RKO (cell line): Measurements from ENCODE around the gene DAPK1.

Experiments used
- DNase-seq: peaks from one replicate; pipeline ENCODE4 v3.0.0-alpha.2; 2016; ENCODE audit warnings: low spot score

The DAPK1 gene

DNA sequence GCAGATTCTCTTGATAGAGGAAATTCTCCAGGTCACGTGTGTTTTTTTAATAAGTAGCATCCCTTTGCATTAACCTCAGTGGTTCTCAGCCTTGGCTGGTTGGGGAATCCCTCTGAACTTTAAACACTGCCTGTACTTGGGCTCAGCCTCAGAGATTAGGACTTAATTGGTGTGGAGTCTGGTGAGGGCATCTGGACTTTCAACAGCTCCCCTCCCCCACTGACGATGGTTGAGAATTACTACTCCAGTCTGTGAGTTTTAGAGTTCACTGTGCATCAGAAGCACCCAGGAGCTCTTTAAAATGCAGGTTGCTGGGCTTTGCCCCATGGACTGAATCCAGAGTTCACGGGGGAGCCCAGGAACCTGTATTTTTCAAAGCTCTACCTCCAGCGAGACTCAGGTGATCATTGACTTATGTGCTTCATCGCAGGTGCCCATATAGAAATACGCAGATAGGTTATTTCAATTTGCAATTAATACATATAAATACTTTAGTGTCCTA, 71.4 kb downstream of the DAPK1 start:
- no peak for DNase-seq

DNA sequence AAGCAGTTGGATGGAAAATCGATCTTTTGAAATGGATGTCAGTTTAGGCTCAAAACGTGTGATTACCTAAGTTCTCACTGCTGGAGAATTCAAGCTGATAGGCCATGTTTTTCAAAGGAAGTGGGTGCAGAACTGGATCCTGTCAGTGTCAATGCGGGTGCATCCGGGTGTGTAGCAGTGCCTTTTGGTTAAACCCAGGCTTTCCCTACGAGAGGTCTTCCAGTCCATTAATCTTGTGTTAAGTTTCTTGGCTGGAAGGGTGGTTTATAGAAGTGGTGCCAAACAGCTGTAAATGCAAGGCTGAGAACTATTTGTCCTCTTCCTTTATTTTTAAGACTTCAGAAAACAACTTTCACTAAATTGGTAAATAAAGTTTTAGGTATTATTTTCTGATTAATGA, 71.9 kb downstream of the DAPK1 start:
- no peak for DNase-seq

DNA sequence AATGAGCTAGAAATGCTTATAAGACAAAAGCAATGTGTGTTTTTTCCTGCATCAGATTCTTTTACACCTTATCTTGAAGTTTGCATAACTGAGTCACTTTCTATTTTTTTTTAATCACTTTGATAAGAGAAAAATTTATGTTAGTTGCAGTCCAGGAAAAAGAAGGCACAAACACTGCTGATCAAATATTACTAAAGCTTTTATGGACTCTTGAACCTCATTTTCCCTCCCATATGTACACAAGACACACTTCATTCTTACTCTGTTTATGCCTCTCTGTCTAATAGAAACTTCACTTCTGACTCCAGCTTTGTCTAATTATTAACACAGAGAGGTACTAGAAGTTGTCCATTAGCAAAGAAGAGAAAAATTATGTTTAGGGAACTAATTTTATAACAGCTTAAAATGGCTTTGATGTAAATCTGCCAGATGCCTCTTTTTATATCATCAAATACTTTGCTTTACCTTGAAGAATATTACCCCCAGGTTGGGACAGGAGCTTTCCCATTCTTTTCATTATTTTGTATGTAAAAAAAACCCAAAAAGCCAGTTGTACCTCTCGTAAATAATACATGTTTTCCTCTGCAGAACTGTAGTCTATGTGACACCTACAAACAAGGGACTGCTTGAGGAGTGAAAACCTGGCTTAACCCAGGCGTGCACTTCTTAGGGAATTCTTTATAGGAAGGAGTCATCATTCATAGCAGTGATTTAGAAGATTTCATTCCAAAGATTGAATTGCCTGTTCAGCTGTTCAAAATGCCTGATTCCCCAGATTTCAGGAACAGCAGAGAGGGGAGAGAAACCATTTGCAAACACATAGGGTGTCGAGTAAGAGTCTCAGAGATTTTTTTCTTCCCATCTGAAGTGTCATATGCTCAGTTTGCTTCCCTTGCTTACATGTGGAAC, 72.6 kb downstream of the DAPK1 start:
- no peak for DNase-seq

DNA sequence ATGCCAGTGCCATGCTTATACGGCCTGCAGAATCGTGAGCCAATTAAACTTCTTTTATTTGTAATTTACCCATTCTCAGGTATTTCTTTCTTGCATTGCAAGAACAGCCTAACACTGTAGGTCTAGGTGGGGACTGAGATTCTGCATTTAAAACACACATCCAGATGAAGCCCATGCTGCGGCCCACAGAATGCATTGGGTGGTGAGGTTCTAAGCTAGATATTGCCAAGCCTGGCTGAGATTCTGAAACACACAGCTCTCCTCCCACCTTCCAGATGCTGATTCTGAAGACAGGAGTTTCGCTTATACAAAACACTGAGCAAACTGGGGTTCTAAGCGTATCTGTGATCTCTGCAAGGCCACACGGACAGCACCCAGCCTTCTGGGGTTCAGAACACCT, 75.1 kb downstream of the DAPK1 start:
- DNase-seq, result no peak

DNA sequence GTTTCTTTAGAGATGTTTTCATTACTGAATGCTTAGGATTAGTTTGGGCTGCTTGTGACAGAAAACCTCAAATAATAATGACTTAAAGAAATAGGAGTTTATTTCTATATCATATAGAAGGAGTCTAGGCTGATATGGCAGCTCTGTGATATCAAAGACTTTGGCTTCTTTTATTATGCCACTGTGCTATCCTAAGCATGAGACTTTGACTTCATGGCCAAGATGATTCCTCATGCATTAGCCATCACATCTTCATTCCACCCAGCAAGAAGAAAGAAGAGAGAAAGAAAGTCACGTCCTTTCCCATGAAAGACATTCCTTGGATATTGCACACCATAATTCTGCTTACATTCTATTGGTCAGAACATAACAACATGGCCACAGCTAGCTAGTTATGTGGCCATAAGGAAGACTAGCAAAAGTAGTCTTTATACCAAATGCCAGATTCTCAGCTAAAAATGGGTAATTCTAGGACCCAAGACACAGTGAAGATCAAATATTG, 76.2 kb downstream of the DAPK1 start:
- DNase-seq, result no peak

DNA sequence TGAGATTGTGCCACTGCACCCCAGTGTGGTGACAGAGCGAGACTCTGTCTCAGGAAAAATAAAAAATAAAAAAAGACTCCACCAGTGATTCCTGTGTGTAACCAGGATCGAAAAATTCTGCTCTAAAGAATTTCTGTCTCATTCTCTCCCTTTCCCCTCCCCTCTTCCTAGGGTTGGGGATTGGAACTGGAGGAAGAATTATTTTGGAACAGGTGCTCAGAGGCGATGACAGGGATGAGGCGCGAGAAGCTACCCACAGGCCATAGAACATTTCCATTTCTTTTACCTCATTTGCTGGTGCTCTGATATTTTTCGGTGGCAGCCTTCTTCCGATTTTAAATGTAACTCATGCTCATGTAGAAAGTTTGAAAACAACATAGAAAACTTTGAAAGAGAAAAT, 80.1 kb downstream of the DAPK1 start:
- DNase-seq, result no peak

DNA sequence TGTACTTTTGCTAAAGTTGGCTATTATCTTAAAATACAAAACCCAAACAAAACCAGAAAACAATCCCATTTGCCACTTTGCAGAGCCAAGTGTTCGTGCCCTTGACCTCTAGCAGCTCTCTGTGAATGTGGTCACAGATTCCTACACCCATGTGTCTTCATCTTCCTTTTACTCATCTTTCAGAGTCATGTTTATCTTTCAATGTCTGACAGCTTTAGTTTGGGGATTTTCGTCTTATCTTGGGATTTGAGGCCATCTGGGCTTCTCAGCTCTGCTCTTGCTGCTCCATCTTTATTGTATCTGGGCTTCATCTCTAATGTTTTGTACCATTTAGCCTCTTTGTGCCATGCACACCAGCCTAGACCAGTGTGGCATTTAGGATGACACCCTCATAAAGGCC, 81.0 kb downstream of the DAPK1 start:
- DNase-seq, result no peak

DNA sequence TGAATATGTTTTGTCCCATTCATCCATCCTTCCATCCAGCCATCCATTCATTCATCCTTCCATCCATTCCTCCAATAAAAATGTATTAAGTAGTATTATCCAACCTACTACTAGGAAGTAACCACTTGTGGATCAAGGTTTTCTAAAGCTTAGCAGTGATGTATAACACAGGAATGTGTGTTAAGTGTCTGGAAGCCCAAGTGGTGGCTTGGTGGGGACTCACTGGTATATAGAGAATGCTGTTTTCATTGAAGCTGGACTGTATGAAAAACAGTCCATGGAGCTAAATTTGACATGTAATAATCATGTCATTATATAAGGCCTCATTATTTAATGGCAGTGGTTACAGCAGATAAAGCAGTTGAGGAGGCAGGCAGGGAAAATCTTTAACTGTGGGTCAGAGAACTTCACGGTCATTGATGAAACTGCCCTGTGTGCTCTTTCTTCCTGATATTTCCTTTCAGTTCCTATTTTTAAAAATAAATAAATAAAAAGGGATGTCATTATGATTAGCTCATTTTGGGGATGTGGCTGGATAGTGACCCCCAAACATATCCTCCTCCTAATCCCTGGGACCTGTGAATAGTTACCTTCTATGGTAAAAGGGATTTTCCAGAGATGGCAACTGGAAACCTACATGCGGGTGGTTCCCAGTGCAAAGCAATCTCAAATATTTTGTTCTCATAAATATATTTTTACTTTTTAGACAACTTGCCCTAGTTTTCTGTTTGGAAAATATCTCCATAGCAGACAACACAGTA, 82.3 kb downstream of the DAPK1 start:
- no peak for DNase-seq

DNA sequence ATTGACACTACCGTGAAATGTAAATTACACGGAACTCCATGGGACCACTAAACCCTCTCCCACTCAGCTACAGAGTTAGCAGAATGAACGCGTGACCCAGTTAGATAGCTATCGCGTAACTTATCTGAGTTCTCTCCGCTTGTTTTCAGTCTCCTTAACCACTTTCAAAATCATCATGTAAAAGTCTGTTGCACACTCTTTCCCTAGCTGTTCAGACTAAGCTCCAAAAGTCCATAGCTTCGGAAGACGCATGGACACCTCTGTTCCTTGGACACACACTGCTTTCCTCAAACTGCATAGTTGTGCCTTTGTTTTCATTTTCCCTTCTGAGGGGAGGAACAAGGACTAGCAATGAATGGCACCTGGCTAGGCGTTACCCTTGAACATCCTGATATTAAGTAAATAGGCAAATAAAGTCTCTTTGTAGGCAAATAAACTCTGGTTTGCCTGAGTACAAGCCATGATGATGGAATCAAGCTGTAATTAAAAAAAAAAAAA, 83.3 kb downstream of the DAPK1 start:
- no peak for DNase-seq

DNA sequence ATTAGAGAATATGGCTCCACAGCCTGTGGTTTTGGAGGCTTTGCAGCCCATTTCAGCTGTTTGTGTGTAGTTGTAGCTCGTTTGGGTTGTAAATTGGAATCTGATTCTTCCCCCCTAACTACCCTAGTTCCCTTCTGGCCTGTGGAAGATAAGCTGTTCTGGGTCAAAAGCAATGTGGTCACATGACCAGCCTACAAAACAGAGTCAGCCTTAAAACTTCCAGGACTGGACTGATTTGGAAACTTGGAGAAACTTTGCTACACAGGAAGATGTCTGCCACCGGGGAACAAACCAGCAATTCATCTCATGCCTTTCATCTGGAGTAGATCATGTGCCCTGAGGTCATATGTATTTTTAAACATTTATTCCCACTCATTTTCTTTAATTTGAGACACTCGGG, 83.8 kb downstream of the DAPK1 start:
- DNase-seq, result no peak

DNA sequence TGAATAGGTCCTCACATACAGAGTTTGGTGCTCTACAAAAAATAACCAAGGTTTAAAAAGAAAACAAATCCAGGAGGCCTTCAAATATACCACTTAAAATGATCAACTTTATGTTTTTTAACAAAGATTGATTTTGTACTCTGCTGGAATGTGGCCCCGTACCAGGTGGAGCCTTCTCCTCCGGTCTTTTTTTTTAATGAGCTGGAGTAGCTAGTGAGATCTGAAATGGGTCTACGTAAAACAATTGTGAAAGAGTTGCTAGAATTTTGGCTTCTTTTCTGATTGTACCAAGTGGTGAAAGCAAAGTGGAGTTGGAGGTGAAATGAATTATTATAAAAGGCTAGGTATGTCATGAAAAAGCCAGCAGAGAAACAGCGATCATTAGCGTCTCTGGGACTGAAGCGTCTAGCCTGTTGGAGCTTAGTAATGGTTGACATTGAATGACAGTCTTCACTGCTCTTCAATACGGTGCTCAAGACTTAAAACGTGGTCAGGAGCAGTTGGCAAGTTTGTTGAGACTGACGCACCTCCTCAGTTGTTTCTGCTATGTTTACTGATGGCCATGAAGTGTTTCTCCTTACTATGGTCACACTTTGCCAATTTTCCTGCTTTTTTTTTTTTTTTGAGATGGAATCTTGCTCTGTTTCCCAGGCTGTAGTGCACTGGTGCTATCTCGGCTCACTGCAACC, 84.4 kb downstream of the DAPK1 start:
- DNase-seq, result no peak

DNA sequence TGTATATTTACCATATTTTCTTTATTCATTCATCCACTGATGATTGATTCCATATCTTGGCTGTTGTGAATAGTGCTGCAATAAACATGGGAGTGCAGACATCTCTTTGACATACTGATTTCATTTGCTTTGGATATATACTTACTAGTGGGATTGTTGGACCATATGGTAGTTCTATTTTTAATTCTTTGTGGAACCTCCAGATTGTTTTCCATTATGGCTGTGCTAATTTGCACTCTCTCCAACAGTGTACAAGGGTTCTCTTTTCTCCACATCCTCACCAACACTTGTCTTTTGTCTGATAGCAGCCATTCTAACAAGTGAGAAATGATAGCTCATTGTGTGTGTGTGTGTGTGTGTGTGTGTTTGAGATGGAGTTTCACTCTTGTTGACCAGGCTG, 86.7 kb downstream of the DAPK1 start:
- DNase-seq, result no peak

DNA sequence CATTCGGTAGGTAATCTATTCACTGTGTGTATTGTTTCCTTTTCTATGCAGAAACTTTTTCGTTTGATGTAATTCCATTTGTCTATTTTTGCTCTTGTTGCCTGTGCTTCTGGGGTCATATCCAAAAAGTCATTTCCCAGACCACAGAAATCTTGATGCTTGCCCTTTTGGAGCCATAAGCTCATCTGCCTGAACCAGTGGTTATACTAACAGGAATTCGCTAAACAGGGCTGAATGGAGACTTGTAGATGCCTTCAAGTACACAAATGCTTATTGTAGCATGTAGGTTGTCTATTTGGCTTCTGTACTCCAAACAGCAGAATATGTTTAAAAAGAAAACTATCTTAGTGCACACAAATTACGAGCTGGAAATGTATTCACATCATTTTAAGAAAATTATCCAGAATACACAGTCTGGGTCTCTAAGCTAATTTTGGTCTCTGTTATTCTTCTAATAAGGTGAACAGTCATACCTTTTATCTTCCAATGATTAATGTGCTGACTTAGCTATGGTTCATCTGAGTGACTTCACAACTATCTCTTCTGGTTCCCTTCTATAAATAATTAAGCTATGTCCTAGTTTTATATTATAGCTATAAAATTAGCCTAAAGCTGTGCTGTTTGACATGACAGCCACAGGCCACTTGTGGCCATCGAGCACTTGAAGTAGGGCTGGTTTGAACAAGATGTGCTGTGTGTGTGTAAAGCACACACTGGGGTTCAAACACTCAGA, 87.6 kb downstream of the DAPK1 start:
- no peak for DNase-seq

DNA sequence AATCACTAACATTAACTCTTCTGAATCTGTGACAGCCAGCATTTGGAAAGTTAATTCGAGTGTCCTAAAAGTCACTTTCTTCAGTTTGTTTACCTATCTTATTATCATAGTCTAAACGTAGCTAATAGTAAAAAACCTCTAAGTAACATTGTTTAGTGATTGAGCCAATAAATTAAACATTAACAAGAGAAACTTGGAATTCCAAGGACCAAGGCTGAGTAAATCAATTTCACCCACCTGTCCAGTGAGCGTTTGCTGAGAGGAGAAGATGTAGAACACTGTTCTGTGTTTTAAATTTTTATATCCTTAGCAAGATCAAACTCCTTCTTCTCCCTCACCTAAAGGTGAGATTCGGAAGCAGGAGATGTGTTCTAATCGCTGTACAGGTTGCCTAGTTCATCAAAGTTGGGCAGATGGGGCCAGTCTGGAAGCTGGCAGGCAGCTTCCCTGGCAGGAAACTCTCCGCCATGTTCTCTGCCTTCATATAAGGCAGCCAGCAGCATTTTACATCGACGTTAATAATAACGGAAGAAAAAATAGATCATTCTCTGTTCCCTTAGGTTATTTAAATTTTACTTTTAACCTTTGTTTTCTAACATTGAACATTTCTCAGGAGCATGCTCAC, 89.2 kb downstream of the DAPK1 start:
- no peak for DNase-seq

DNA sequence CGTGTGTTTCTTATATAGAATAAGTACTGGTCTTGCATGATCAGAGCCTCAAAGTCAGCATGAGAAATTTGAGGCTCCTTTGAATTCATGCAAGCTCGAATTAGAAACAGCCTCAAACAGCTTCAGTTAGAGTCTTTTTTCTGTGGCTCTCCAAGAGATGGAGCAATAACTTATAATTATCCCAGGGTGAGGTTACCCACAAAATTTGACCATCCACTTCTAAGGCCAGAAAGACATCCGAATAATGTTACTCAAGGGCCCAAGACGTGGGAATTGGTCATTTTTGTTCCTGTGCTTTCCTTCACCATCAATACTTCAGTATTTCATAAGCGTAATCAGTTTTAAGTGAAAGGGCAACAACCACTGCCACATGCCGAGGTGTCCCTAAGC, 89.7 kb downstream of the DAPK1 start:
- no peak for DNase-seq

DNA sequence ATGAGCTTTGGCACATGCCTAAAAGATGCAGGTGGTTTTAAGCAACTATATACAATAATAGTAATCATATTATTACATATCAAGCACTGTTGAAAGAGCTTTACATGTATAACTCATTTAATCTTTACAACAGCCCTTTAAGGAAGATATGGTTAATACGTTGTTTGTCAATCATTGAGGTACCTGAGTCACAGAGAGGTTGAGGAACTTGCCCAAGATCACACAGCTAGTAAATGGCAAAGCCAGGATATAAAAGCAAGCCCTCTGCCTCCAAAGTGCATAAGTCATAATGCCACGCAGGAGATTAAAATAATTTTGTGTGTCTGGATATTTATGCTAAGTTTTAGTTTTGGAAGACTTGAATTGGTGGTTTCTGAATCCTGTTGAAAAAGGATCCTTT, 90.2 kb downstream of the DAPK1 start:
- no peak for DNase-seq

DNA sequence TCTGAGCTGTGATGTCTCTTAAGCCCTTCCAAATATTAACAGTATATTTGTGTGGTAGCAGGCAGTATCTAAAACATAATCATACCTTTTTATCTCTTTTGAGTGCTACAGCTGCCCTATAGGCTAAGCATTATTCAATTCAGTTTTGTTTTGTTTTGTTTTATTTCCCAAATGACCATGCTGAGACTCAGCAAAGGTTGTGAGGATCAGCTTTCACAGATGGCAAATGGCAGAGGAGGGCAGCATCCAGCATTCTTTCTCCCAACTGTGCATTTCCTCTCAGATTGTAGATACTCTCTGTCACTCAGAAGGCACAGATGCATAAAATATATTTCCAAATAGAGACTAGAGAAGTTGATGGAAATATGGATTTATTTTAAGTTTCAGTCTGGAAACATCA, 90.7 kb downstream of the DAPK1 start:
- DNase-seq, result no peak

DNA sequence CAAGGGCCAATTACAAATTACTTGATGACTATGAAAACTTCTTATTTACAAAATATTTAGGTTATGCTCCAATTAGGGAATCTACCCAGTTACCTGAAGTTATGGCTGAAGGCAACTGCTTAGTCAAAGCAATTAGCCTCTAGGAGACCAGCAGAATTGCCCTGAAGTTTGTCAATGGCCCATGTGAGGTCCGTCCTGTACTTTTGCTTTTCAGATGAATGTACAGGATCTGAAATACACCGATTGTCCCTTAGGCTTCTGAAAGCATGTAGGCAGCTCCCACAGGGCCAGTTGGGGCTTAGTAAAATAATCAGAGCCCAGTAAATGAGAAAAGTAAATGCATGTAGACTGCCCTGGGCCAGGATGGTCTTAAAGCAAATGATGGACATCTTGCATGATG, 93.3 kb downstream of the DAPK1 start:
- DNase-seq, result no peak

DNA sequence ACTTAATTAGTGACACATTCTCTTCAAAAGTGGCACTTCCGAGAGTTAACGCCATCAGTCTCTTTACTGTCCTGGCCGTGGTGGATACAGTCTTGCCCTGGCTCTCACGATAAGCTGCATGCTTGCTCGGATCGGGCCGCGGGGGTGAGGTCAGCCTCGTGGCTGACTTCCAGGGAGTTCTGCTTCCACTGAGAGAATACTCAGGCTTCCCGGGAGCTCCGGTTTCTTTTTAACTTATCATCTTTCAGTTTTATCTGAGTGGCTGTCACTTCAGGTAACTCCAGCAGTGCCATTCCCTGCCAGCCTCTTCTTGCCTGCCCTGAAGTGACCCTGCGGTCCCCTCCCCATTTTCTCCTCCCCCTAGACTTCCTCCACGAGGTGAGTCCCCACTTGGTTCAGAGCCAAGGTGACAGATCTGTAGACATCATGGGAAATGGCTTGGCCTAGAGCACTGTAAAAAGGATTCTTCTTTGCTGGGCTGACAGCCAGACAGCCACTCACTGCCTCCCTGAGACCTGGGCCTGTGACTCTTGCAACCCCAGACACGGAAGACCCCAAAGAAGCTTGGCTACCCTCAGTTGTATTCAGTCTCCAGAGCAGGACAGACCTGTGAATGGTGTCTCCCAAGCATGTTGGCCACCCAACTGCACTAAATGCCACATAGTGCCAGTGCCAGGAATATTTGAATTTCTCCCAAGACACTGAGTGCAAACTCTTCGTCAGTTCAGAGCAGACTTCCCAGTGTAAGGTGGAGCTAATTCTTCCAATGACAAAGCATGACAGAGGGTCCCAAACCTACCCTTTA, 95.1 kb downstream of the DAPK1 start:
- no peak for DNase-seq

DNA sequence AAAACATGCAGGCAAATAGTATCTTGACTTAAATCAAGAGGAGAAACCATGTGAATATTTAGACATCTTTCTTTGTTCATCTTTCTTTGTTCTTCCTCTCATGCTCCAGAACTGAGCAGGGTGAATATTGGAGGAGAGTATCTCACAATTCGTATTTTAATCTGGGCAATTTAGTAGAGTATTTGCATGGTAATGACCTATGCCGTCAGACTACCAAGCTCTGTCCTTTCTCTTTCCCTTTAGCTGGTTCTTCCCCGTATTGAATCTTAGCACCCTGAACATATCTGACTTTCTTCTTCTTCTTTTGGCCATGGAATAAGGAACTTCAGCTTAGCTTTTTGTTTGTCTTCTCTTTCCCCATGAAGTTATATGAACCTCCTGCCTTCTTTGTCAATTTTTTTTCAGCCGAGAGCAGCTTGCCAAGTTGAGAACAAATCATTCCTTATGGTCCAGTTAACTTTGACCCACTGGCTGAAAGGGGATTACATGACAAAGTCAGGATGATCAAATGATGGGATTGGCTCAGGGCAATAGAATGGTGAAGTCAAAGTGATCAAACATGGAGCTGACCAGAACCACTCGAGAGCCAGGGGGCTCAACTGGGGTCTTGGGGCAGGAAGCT, 95.8 kb downstream of the DAPK1 start:
- DNase-seq, result no peak
